ENCODE measurements around the gene NPIPB9. TPM values are rescaled to one million over a fixed set of nuclear protein-coding genes. Genes with fewer than 3 reads are reported as not detected.
"Not testable (repeated sequence)": the region's sequence is repeated elsewhere in the genome, so short reads cannot be mapped to it uniquely, and the experiment has no call there.

NPIPB9 gene
- 7.4 TPM for total RNA-seq

DNA sequence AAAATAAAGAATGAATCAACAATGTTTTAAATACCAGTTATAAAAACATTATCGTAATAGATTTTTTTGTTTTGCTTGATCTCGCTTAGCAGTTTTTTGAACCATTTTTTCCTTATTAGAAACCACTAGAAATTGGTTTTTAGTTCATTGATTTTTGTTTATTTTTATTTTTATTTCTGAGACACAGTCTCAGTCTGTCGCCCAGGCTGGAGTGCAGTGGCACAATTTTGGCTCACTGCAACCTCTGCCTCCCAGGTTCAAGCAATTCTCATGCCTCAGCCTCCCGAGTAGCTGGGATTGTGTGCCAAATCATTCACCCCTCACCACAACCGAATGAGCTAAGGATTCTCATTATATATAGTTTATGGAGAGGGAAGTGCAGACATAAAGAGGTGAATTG is at the start of gene NPIPB9:
Gene NPIPB9 (plus strand): TSS at position 301 of the 400 bp plus-strand sequence.
- not testable (repeated sequence) for DNase-seq

DNA sequence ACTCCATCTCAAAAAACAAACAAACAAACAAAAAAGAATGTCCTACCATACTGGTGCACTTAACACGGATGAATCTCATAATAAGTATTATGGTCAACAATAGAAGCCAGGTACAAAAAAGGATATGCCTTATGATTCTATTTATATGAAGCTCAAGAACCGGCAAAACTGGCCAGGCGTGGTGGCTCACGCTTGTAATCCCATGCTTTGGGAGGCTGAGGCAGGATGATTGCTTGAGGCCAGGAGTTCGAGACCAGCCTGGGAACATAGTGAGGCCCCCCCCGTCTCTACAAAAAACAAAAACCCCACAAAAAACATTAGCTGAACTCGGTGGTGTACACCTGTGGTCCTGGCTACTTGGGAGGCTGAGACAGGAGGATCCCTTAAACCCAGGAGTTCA is 47.3 kb upstream of the NPIPB9 start:
- DNase-seq, result not testable (repeated sequence)

GRCh38 chr16:28711220-28712083 is 40.1 kb upstream of the NPIPB9 start, which contains the start of gene EIF3C:
TSS of gene EIF3C (plus strand) at chr16:28711464. CDS start at chr16:28711687, 223 bp downstream.
- DNase-seq, result not testable (repeated sequence)

GRCh38 chr16:28722852-28723650 is 28.5 kb upstream of the NPIPB9 start:
- DNase-seq, result not testable (repeated sequence)

DNA sequence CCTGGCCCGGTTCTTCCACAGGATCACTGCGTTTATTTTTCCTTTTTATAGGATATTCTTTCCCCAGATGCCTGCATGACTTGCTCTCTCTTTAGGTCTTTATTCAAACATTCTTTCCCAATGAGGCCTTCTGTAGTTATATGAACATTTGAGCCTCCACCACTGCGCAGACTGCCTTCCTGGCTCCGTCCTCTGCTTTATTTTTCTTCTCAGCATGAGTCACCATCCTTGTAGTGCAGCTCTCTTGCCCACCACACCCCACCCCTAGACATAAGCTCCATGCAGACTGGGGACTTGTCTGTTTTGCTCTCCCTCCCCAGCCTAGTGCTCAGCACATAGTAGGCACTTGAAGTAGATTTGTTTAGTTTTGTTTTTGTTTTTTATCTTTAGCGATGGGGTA is 20.3 kb upstream of the NPIPB9 start:
- not testable (repeated sequence) for DNase-seq

- not testable (repeated sequence) for DNase-seq
Measured at GRCh38 chr16:28732455-28733124, 19.0 kb upstream of the NPIPB9 start.

DNA sequence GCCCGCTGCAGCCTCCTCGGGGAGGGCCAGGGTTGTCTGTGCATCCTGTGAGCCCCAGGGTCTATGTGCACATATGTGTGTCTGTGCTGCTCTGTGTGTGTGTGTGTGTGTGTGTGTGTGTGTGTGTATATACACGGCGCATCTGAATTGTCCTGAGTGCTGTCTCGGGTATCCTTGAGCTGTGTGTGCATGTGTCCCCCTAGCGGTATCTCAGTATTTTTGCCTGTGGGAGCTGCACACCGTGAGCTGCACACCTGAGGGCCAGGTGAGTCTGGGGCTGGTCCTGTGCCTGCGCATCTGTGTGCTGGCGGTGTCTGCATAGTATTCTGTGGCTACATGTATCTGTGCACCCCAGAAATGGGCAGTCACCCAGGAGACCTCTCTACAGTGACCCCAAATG is 11.8 kb upstream of the NPIPB9 start:
- DNase-seq, result not testable (repeated sequence)

GRCh38 chr16:28740631-28741030 is 11.0 kb upstream of the NPIPB9 start:
- DNase-seq, result not testable (repeated sequence)

GRCh38 chr16:28741295-28741694 is 10.3 kb upstream of the NPIPB9 start:
- not testable (repeated sequence) for DNase-seq

- not testable (repeated sequence) for DNase-seq
Measured at GRCh38 chr16:28746618-28747350, 4.8 kb upstream of the NPIPB9 start.

DNA sequence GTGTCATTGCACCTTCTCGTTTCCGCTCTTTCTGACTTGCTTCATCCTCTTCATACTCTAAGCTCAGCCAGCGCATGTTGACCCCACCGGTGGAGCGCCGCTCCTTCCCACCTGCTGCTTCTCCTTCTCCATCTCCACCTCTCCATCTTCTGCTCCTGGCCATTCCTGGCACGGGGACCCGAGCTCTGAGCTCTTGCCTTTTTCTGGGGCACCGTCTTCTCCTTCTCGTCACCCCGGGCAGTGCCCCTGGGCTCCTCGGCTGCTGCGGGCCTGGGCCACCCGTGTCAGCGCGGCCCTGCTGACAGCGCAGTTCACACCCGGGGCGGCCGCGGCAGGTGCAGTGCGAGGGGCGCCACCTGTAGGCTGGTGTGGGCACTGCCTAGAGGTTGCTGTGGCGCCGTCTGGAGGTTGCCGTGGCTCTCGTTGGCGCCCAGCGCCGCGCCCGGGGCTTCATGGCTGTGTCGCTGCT is 1.6 kb upstream of the NPIPB9 start:
- DNase-seq, result not testable (repeated sequence)

DNA sequence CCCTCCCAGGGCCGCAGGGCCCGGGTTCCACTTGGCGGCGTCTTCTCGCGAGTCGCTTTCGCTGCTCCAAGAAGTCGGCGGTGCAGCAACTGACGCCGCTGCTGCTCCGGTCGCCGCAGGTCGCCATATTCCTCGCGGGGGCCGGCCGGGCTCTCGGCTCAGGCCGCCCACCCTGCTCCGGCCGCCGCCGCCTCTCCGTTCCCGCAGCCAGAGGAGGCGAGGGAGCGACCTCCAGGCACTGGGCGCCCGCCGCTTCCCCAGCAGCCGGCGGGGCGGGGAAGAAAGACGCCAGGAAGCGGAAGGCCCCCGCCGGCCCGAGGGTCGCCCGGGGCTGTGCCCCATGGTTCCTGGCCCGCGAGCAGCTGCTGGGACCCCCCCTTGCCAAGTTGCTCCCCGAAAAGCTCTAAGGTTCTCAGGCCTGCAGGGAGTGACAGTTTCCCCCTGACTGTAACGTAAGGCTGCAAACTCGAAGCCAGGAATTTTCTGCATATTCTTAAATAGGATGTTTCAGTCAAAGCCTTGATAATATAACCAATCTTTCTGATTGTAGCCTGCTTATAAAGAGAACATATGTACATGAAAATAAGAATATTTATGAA is 1.0 kb upstream of the NPIPB9 start:
- DNase-seq, result not testable (repeated sequence)

DNA sequence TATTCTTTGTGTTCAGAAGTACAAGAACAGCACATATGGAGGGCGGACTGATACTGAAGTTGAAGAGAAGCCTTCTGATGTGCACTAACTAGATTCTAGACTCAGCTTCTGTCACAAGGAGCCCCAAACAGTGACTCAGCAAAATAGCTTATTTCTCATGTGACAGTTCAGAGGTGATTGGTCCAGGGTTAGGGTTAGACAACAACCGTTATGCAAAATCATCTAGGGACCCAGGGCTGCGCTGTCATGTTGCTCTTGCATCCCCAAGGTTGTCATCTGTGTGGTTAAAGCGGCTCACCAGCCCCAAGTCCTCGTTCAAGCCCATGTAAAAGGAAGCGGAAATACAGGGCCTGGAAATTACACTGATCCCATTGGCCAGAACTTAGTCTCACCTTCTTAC is 30.1 kb downstream of the NPIPB9 start:
- DNase-seq, result not testable (repeated sequence)

DNA sequence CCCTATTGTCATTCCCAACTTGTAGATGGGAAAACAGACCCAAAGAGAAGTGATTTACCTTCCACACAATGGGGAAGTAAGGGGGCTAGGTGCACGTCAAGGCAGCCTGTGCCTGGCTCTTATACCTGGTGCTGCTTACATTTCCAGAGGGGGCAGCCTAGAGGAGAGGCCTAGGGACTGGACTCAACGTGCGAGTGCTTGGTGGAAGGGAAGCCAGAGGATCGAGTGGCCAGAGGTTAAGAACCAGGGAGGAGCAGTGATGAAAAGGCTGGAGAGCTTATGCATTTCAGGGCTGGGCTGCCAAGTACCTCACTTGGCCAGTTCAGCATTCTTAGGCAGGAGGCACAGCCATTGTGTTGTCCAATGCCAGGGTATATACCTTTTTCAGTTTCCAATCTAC is 30.8 kb downstream of the NPIPB9 start:
- DNase-seq, result not testable (repeated sequence)

GRCh38 chr16:28802235-28803019 is 50.8 kb downstream of the NPIPB9 start:
- DNase-seq, result not testable (repeated sequence)

GRCh38 chr16:28807445-28808120 is 56.0 kb downstream of the NPIPB9 start:
- not testable (repeated sequence) for DNase-seq

DNA sequence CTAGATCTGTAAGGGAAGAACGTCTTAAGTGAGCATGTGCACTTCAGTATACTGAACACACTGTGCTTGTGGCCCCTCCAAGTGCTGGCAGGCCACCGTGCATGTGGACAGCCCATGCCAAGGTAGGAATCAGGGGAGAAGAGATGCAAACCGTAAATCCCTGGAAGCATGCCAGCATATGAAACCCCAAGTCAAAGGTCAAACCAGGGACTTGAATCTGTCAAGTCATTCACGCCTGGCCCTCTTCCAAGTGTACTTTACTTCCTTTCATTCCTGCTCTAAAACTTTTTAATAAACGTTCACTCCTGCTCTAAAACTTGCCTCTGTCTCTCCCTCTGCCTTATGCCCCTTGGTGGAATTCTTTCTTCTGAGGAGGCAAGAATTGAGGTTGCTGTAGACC is 68.4 kb downstream of the NPIPB9 start:
- no peak for DNase-seq

DNA sequence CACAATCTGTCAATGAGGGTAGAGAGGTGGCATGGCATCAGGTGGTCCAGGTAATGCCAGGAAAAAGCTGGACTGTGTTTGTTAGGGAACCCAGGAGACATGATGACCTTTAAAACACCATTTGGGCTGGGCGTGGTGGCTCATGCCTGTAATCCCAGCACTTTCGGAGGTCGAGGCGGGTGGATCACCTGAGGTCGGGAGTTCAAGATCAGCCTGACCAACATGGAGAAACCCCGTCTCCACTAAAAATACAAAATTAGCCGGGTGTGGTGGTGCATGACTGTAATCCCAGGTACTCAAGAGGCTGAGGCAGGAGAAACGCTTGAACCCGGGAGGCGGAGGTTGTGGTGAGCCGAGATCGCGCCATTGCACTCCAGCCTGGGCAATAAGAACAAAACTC is 69.0 kb downstream of the NPIPB9 start:
- not testable (repeated sequence) for DNase-seq

DNA sequence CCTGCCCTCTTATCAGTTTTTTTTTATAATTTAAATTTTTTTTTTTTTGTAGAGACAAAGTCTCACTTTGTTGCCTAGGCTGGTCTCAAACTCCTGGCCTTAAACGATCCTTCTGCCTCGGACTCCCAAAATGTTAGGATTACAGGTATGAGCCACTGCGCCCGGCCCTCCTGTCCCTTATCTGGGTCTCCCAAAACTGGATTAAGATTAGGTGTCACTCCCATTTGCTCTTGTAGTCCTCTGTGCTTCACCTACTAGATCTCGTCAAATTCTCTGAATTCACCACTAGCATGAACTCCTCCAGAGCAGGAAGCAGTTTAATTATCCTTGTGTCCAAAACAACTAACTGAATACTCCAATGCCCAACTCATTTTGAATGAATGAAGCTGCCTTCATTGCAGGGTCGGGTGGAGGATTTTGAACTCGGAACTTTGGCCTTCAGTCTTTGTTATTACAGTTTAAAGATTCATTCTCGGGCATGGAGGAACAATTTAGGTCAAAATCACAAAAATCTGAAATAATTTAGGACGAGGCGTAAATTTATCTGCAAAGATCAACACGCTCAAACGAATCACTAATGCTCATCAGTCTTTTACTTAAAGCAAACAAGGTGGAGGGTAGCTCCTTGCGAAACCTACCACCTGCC is 70.4 kb downstream of the NPIPB9 start:
- no peak for DNase-seq

Measured in tongue (tissue), 2 donors.